K562 (cell line): ENCODE measurements around the gene TSPAN13. TPM values are rescaled to one million over a fixed set of nuclear protein-coding genes. Genes with fewer than 3 reads are reported as not detected.
A peak's percentile ranks its signal among the peaks of the same experiment; 100 is the strongest.

ENCODE experiments used
- FIP1L1 ChIP-seq: fragments of 200-400 bp; formaldehyde crosslinking; IDR thresholded peaks from 2 replicates; pipeline ENCODE4 v1.6.1; 2018; ENCODE audit warnings: mild to moderate bottlenecking, low read depth, low read length; ENCODE audit not compliant: poor library complexity, severe bottlenecking
- GTF2A2 ChIP-seq: IDR thresholded peaks from 2 replicates; pipeline ENCODE4 v1.6.1; 2016; ENCODE audit warnings: mild to moderate bottlenecking, missing genetic modification characterization, missing compliant biosample characterization
- PHB ChIP-seq: fragments of 250-450 bp; sonication (Bioruptor Pico); IDR thresholded peaks from 2 replicates; pipeline ENCODE4 v1.5.0; 2021
- PHTF2 ChIP-seq: fragments of 250-450 bp; sonication (Bioruptor Pico); IDR thresholded peaks from 2 replicates; pipeline ENCODE4 v1.5.0; 2021; ENCODE audit warnings: mild to moderate bottlenecking
- RCOR1 ChIP-seq, 2 experiments: IDR thresholded peaks; 2 replicates each; pipeline ENCODE4 v1.6.1; 2012; ENCODE audit warnings: low read depth in 2 of 2, low read length in 2 of 2, borderline replicate concordance in 1 of 2, improper control_type of control experiment in 1 of 2
- RHOXF2B ChIP-seq: fragments of 250-450 bp; sonication (Bioruptor Pico); conservative IDR thresholded peaks from 2 replicates; pipeline ENCODE4 v1.5.1; 2021
- STAG1 ChIP-seq: sonication (generic); formaldehyde crosslinking; IDR thresholded peaks from 2 replicates; pipeline ENCODE4 v1.5.0; 2020; ENCODE audit warnings: missing genetic modification reagents, borderline replicate concordance
- ZFP30 ChIP-seq: fragments of 250-450 bp; sonication (Bioruptor Pico); IDR thresholded peaks from 2 replicates; pipeline ENCODE4 v1.8.0; 2022; ENCODE audit warnings: moderate library complexity, mild to moderate bottlenecking, inconsistent platforms, borderline replicate concordance
- ZNF140 ChIP-seq: fragments of 250-450 bp; sonication (Bioruptor Pico); IDR thresholded peaks from 2 replicates; pipeline ENCODE4 v1.8.0; 2021; ENCODE audit warnings: moderate library complexity, mild to moderate bottlenecking, inconsistent platforms
- ZNF212 ChIP-seq: fragments of 450-650 bp; formaldehyde crosslinking; IDR thresholded peaks from 2 replicates; pipeline ENCODE4 v1.4.0; 2020; ENCODE audit warnings: mild to moderate bottlenecking
- ZNF354B ChIP-seq: fragments of 250-450 bp; sonication (Bioruptor Pico); IDR thresholded peaks from 2 replicates; pipeline ENCODE4 v1.4.0; 2020
- ZNF431 ChIP-seq: sonication (generic); formaldehyde crosslinking; IDR thresholded peaks from 2 replicates; pipeline ENCODE4 v1.8.0; 2022; ENCODE audit warnings: mild to moderate bottlenecking, missing genetic modification reagents
- ZNF668 ChIP-seq: fragments of 250-450 bp; sonication (Bioruptor Pico); IDR thresholded peaks from 2 replicates; pipeline ENCODE4 v1.8.0; 2022; ENCODE audit warnings: mild to moderate bottlenecking, inconsistent platforms
- ZNF76 ChIP-seq: fragments of 250-450 bp; sonication (Bioruptor Pico); IDR thresholded peaks from 2 replicates; pipeline ENCODE4 v1.4.0; 2020; ENCODE audit warnings: mild to moderate bottlenecking, moderate library complexity, borderline replicate concordance
- polyA plus RNA-seq, 8 experiments: library from polyadenylated mRNA; depleted of rRNA in 4 of 8; stranded (reverse) in 5 of 8; unstranded in 3 of 8; fragments of >200 nt; fragmentation: Nextera tagmentation in 2 of 8; fragmentation: Illumina TruSeq in 1 of 8; extraction: Ambion mirVana in 2 of 8; extraction: Trizol in 1 of 8; gene quantifications; 2 replicates each; pipeline versions ENCODE4 v1.2.1 to v1.2.3, GENCODE V29; 2011 to 2014; ENCODE audit warnings: inconsistent platforms in 1 of 8, missing spikeins in 1 of 8
- total RNA-seq, 7 experiments: library from RNA; depleted of rRNA in 6 of 7; stranded (reverse); fragments of >200 nt in 6 of 7; fragmentation: Illumina TruSeq in 2 of 7; extraction: Trizol in 2 of 7; gene quantifications; 2 replicates each; pipeline versions ENCODE4 v1.2.1 to v1.2.3, GENCODE V29; 2011 to 2021; ENCODE audit warnings: low replicate concordance in 1 of 7
- TF ChIP-seq, protein P1 (sequence below): IDR thresholded peaks from 3 replicates; pipeline ENCODE4 v1.6.1; 2011; ENCODE audit warnings: borderline replicate concordance, mild to moderate bottlenecking, moderate library complexity; ENCODE audit not compliant: insufficient read length; ENCODE audit errors: extremely low read depth
- TF ChIP-seq, protein P2 (sequence below): fragments of 250-450 bp; sonication (Bioruptor Pico); IDR thresholded peaks from 2 replicates; pipeline ENCODE4 v1.8.0; 2021; ENCODE audit warnings: moderate library complexity, mild to moderate bottlenecking, inconsistent platforms
- TF ChIP-seq, protein P3 (sequence below): fragments of 200-800 bp; sonication (Bioruptor generic); IDR thresholded peaks from 2 replicates; pipeline ENCODE4 v1.6.1; 2017; ENCODE audit warnings: missing genetic modification characterization, missing compliant biosample characterization
- TF ChIP-seq, protein P4 (sequence below): sonication (generic); formaldehyde crosslinking; IDR thresholded peaks from 2 replicates; pipeline ENCODE4 v1.4.0; 2020; ENCODE audit warnings: mild to moderate bottlenecking, missing genetic modification reagents

TSPAN13 gene
- total and polyA plus RNA-seq, 9 of the 15 experiments (the other 6 are each of a cell fraction or from before 2014, with no cell fraction given), result 7.8 to 46.3 (median 20.0) TPM

DNA sequence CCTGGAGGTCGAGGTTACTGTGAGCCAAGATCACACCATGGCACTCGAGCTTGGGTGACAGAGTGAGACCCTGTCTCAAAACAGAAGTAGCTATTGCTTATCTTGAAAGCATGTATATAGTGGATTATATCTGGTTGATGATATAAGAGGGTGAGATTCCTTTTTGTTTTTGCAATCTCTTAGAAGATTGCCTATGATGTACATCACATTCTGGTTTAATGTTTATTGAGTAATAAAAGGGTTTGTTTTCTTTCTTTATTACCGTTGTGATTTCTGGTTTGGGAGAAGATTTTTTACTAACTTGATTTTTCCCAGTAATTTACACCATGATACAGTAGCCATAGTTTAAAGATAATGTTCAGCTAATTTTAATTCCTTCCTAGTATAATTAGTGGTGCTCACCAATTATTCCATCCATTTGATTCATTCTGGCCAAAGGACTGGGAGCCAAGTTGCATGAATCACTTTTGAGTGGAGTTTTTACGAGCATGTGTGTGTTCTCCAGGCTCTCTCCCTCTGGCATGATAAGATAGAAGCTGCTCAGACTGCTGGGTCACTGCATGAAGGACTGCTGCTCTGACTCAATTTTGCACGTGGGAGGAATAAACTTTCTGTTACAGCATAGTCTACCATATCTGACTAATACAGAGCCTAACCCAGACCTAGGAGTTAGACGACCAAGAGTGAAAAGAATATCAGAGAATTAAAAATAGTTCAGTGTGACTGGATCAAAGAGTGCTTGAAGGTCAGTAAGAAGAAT, 13.5 kb upstream of the TSPAN13 start (continued):
- TF ChIP-seq, protein P1, sequence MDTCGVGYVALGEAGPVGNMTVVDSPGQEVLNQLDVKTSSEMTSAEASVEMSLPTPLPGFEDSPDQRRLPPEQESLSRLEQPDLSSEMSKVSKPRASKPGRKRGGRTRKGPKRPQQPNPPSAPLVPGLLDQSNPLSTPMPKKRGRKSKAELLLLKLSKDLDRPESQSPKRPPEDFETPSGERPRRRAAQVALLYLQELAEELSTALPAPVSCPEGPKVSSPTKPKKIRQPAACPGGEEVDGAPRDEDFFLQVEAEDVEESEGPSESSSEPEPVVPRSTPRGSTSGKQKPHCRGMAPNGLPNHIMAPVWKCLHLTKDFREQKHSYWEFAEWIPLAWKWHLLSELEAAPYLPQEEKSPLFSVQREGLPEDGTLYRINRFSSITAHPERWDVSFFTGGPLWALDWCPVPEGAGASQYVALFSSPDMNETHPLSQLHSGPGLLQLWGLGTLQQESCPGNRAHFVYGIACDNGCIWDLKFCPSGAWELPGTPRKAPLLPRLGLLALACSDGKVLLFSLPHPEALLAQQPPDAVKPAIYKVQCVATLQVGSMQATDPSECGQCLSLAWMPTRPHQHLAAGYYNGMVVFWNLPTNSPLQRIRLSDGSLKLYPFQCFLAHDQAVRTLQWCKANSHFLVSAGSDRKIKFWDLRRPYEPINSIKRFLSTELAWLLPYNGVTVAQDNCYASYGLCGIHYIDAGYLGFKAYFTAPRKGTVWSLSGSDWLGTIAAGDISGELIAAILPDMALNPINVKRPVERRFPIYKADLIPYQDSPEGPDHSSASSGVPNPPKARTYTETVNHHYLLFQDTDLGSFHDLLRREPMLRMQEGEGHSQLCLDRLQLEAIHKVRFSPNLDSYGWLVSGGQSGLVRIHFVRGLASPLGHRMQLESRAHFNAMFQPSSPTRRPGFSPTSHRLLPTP, result no peak
- TF ChIP-seq GTF2A2 (no peak), ZFP30 (CRISPR knock-in tag) (no peak), PHTF2 (CRISPR knock-in tag) (no peak), ZNF431 (CRISPR knock-in tag) (no peak), ZNF354B (CRISPR knock-in tag) (no peak), ZNF140 (CRISPR knock-in tag) (no peak), STAG1 (CRISPR knock-in tag) (no peak), ZNF212 (CRISPR knock-in tag) (no peak), ZNF76 (CRISPR knock-in tag) (no peak), ZNF668 (CRISPR knock-in tag) (no peak), RHOXF2B (CRISPR knock-in tag) (no peak), RCOR1 (IDR thresholded peaks at IDR 0.05; ENCODE audit: borderline replicate concordance in 1 of 2, low read depth in 2 of 2, low read length in 2 of 2) (peak; percentile 86 to 91; a peak in 3 of 4 replicates), FIP1L1 (no peak), PHB (no peak)
- TF ChIP-seq, protein P2, sequence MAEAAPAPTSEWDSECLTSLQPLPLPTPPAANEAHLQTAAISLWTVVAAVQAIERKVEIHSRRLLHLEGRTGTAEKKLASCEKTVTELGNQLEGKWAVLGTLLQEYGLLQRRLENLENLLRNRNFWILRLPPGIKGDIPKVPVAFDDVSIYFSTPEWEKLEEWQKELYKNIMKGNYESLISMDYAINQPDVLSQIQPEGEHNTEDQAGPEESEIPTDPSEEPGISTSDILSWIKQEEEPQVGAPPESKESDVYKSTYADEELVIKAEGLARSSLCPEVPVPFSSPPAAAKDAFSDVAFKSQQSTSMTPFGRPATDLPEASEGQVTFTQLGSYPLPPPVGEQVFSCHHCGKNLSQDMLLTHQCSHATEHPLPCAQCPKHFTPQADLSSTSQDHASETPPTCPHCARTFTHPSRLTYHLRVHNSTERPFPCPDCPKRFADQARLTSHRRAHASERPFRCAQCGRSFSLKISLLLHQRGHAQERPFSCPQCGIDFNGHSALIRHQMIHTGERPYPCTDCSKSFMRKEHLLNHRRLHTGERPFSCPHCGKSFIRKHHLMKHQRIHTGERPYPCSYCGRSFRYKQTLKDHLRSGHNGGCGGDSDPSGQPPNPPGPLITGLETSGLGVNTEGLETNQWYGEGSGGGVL (CRISPR knock-in tag), result no peak
- TF ChIP-seq, protein P3, sequence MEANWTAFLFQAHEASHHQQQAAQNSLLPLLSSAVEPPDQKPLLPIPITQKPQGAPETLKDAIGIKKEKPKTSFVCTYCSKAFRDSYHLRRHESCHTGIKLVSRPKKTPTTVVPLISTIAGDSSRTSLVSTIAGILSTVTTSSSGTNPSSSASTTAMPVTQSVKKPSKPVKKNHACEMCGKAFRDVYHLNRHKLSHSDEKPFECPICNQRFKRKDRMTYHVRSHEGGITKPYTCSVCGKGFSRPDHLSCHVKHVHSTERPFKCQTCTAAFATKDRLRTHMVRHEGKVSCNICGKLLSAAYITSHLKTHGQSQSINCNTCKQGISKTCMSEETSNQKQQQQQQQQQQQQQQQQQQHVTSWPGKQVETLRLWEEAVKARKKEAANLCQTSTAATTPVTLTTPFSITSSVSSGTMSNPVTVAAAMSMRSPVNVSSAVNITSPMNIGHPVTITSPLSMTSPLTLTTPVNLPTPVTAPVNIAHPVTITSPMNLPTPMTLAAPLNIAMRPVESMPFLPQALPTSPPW (CRISPR knock-in tag), result peak; percentile 64
- TF ChIP-seq, protein P4, sequence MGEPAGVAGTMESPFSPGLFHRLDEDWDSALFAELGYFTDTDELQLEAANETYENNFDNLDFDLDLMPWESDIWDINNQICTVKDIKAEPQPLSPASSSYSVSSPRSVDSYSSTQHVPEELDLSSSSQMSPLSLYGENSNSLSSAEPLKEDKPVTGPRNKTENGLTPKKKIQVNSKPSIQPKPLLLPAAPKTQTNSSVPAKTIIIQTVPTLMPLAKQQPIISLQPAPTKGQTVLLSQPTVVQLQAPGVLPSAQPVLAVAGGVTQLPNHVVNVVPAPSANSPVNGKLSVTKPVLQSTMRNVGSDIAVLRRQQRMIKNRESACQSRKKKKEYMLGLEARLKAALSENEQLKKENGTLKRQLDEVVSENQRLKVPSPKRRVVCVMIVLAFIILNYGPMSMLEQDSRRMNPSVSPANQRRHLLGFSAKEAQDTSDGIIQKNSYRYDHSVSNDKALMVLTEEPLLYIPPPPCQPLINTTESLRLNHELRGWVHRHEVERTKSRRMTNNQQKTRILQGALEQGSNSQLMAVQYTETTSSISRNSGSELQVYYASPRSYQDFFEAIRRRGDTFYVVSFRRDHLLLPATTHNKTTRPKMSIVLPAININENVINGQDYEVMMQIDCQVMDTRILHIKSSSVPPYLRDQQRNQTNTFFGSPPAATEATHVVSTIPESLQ, result no peak
